Neural crest cell (in vitro differentiated cells): ENCODE measurements around the gene OR5H15. TPM values are rescaled to one million over a fixed set of nuclear protein-coding genes. Genes with fewer than 3 reads are reported as not detected.
"Not testable (repeated sequence)": the region's sequence is repeated elsewhere in the genome, so short reads cannot be mapped to it uniquely, and the experiment has no call there.

Experiments used
- DNase-seq: peaks from one replicate; pipeline ENCODE4 v3.0.0; 2021; ENCODE audit warnings: low read depth, mixed read lengths, low spot score
- H3K27ac Mint-ChIP-seq: one replicate; pipeline ENCODE4 v1.8.0; 2021; ENCODE audit warnings: mild to moderate bottlenecking, mixed read lengths; ENCODE audit not compliant: unreplicated experiment
- H3K27me3 Mint-ChIP-seq: 2 replicates; pipeline ENCODE4 v1.8.0; 2021; ENCODE audit warnings: low read depth, mild to moderate bottlenecking, mixed read lengths
- H3K36me3 Mint-ChIP-seq: 2 replicates; pipeline ENCODE4 v1.8.0; 2021; ENCODE audit warnings: low read depth, mild to moderate bottlenecking, mixed read lengths
- H3K4me1 Mint-ChIP-seq: 2 replicates; pipeline ENCODE4 v1.8.0; 2021; ENCODE audit warnings: mixed read lengths
- H3K4me3 Mint-ChIP-seq: one replicate; pipeline ENCODE4 v1.8.0; 2021; ENCODE audit warnings: mild to moderate bottlenecking, mixed read lengths
- H3K9me3 Mint-ChIP-seq: 2 replicates; pipeline ENCODE4 v1.8.0; 2021; ENCODE audit warnings: mixed read lengths
- CTCF ChIP-seq: fragments of 200-600 bp; sonication (generic); conservative IDR thresholded peaks from 2 replicates; pipeline ENCODE4 v1.5.0; 2021; ENCODE audit warnings: antibody characterized with exemption, mild to moderate bottlenecking
- total RNA-seq: library from RNA; stranded (reverse); gene quantifications from 2 replicates; pipeline ENCODE4 v1.2.1, GENCODE V29; 2021

The OR5H15 gene
- total RNA-seq, 1 donor from 2014 or later = not detected

- no peaks in the 10 kb centered on the region for H3K36me3 Mint-ChIP-seq
- no peak for TF ChIP-seq CTCF
- H3K4me3 Mint-ChIP-seq = no peak overlapping the region
- H3K27ac Mint-ChIP-seq = no peak overlapping the region
- no peaks in the 10 kb centered on the region for H3K4me1 Mint-ChIP-seq
- DNase-seq = no peak
- peaks cover 3% of the 10 kb centered on the region for H3K9me3 Mint-ChIP-seq
- peaks cover 8% of the 10 kb centered on the region for H3K27me3 Mint-ChIP-seq
Observed at GRCh38 chr3:98148751-98149150, 17.7 kb upstream of the OR5H15 start.

- H3K36me3 Mint-ChIP-seq, H3K4me1 Mint-ChIP-seq, H3K9me3 Mint-ChIP-seq, H3K27ac Mint-ChIP-seq, DNase-seq, H3K27me3 Mint-ChIP-seq, H3K4me3 Mint-ChIP-seq: not testable (repeated sequence)
Observed at GRCh38 chr3:98149456-98149855, 17.0 kb upstream of the OR5H15 start.

GRCh38 chr3:98151241-98151640 lies 15.3 kb upstream of the OR5H15 start:
- no peak for DNase-seq
- Mint-ChIP-seq H3K36me3 (no peaks in the 10 kb centered on the region), H3K4me1 (no peaks in the 10 kb centered on the region), H3K9me3 (peaks cover 3% of the 10 kb centered on the region), H3K27me3 (peaks cover 16% of the 10 kb centered on the region), H3K27ac (peak overlapping the region; percentile 1), H3K4me3 (no peak overlapping the region)
- no peak for TF ChIP-seq CTCF

- DNase-seq = no peak
- no peaks in the 10 kb centered on the region for H3K4me1 Mint-ChIP-seq
- peaks cover 3% of the 10 kb centered on the region for H3K27me3 Mint-ChIP-seq
- TF ChIP-seq CTCF = no peak
- no peak overlapping the region for H3K4me3 Mint-ChIP-seq
- H3K36me3 Mint-ChIP-seq = no peaks in the 10 kb centered on the region
- H3K9me3 Mint-ChIP-seq = peaks cover 3% of the 10 kb centered on the region
- H3K27ac Mint-ChIP-seq = no peak overlapping the region
Observed at GRCh38 chr3:98171071-98171470, 4.6 kb downstream of the OR5H15 start.

- Mint-ChIP-seq H3K36me3 (no peaks in the 10 kb centered on the region), H3K4me1 (no peaks in the 10 kb centered on the region), H3K4me3 (no peak overlapping the region), H3K27ac (no peak overlapping the region), H3K27me3 (peaks cover 3% of the 10 kb centered on the region), H3K9me3 (peaks cover 7% of the 10 kb centered on the region)
- no peak for TF ChIP-seq CTCF
- no peak for DNase-seq
Observed at GRCh38 chr3:98172621-98173020, 6.1 kb downstream of the OR5H15 start.

- Mint-ChIP-seq H3K27ac (no peak overlapping the region), H3K4me3 (no peak overlapping the region), H3K9me3 (peaks cover 7% of the 10 kb centered on the region), H3K36me3 (no peaks in the 10 kb centered on the region), H3K27me3 (no peaks in the 10 kb centered on the region), H3K4me1 (no peaks in the 10 kb centered on the region)
- DNase-seq = no peak
- TF ChIP-seq CTCF = no peak
Observed at GRCh38 chr3:98180319-98180890, 13.9 kb downstream of the OR5H15 start.
